ENCODE results near the gene SLC35F2. TPM values are rescaled to one million over a fixed set of nuclear protein-coding genes. Genes with fewer than 3 reads are reported as not detected.

Gene SLC35F2
- polyA plus RNA-seq, 2 of the 4 experiments (the other 2 are of a cell fraction), result 27.0 to 32.8 TPM

GRCh38 chr11:107789767-107790166 is 68.8 kb downstream of the SLC35F2 start:
- POLR2A ChIA-PET, result no interaction called here
- DNase-seq (ENCODE audit: low read depth in 1 of 2, low spot score in 1 of 2) (no peak), FAIRE-seq (no peak), ATAC-seq (no peak)
- CTCF ChIA-PET, result interaction anchor here (1.1 kb wide), 1 partner anchor 213 kb away, joined by 3 read pairs; no protein-coding TSS in a partner anchor
- Histone ChIP-seq H3K27ac (no peak overlapping the region), H3K4me3 (no peak overlapping the region), H3K4me1 (no peaks in the 10 kb centered on the region), H3K4me2 (no peak overlapping the region), H3K9me3 (no peaks in the 10 kb centered on the region)
- TF ChIP-seq HEYL (CRISPR knock-in tag; IDR thresholded peaks at IDR 0.05) (no peak), CHD2 (IDR thresholded peaks at IDR 0.05; ENCODE audit: low read length, partially characterized antibody) (no peak), CTCF (IDR thresholded peaks at IDR 0.05) (no peak), CEBPB (IDR thresholded peaks at IDR 0.05) (no peak), SREBF2 (IDR thresholded peaks at IDR 0.05) (no peak), HMGXB4 (CRISPR knock-in tag; IDR thresholded peaks at IDR 0.05; ENCODE audit: borderline replicate concordance) (no peak), PBX3 (IDR thresholded peaks at IDR 0.05) (no peak), SMC3 (IDR thresholded peaks at IDR 0.05) (no peak), TP53 (CRISPR knock-in tag; IDR thresholded peaks at IDR 0.05) (no peak), GATA3 (IDR thresholded peaks at IDR 0.05; ENCODE audit: borderline replicate concordance) (no peak), CBX8 (IDR thresholded peaks at IDR 0.05) (no peak), TFCP2L1 (CRISPR knock-in tag; IDR thresholded peaks at IDR 0.05) (no peak), USF2 (IDR thresholded peaks at IDR 0.05) (no peak), PHF8 (IDR thresholded peaks at IDR 0.05; ENCODE audit: borderline replicate concordance, low read depth) (no peak), BCL3 (IDR thresholded peaks at IDR 0.05) (no peak)
- 93% methylated on average over 7 of the region's 7 CpGs for WGBS (ENCODE audit: missing lambda C conversion rate)

- Histone ChIP-seq H3K4me3 (no peak overlapping the region), H3K9me3 (no peaks in the 10 kb centered on the region), H3K4me1 (no peaks in the 10 kb centered on the region), H3K27ac (no peak overlapping the region), H3K4me2 (no peak overlapping the region)
- DNase-seq (ENCODE audit: low read depth in 1 of 2, low spot score in 1 of 2) (no peak), FAIRE-seq (no peak), ATAC-seq (no peak)
- WGBS (ENCODE audit: missing lambda C conversion rate), result 94% methylated on average over 5 of the region's 5 CpGs
- POLR2A ChIA-PET, result no interaction called here
- CTCF ChIA-PET, result interaction anchor here (0.6 kb wide), 2 partner anchors 49 to 119 kb away, joined by 3 to 4 read pairs; no protein-coding TSS in a partner anchor
- TF ChIP-seq BCL3 (IDR thresholded peaks at IDR 0.05) (no peak), ZSCAN20 (CRISPR knock-in tag; IDR thresholded peaks at IDR 0.05) (no peak)
Measured at GRCh38 chr11:107787733-107788132, 70.9 kb downstream of the SLC35F2 start.

All from A549 (cell line).